Measurements from ENCODE around the gene DSC1.
"Not testable (repeated sequence)": the region's sequence is repeated elsewhere in the genome, so short reads cannot be mapped to it uniquely, and the experiment has no call there.

DNA sequence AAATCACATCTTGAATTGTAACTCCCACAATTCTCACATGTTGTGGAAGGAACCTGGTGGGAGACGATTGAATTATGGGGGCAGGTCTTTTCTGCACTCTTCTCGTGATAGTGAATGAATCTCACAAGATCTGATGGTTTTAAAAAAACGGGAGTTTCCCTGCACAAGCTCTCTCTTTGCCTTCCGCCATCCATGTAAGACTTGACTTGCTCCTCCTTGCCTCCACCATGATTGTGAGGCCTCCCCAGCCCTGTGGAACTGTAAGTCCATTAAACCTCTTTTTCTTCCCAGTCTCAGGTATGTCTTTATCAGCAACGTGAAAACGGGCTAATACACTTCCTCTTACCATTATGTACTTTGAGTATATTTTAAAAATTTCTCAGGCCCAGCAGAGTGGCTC, 14.7 kb upstream of the DSC1 start:
- TF ChIP-seq EGR1 (IDR thresholded peaks at IDR 0.05; ENCODE audit: low read depth); JUND (IDR thresholded peaks at IDR 0.05); ZFX (IDR thresholded peaks at IDR 0.05); POLR2AphosphoS5 (IDR thresholded peaks at IDR 0.05; ENCODE audit: low read depth, low read length); SP1 (IDR thresholded peaks at IDR 0.05; ENCODE audit: low read depth); POLR2A (IDR thresholded peaks at IDR 0.05; ENCODE audit: borderline replicate concordance, extremely low read depth, insufficient read depth, insufficient read length); SIN3A (IDR thresholded peaks at IDR 0.05; ENCODE audit: low read depth): not testable (repeated sequence)
- TF ChIP-seq, protein P1, sequence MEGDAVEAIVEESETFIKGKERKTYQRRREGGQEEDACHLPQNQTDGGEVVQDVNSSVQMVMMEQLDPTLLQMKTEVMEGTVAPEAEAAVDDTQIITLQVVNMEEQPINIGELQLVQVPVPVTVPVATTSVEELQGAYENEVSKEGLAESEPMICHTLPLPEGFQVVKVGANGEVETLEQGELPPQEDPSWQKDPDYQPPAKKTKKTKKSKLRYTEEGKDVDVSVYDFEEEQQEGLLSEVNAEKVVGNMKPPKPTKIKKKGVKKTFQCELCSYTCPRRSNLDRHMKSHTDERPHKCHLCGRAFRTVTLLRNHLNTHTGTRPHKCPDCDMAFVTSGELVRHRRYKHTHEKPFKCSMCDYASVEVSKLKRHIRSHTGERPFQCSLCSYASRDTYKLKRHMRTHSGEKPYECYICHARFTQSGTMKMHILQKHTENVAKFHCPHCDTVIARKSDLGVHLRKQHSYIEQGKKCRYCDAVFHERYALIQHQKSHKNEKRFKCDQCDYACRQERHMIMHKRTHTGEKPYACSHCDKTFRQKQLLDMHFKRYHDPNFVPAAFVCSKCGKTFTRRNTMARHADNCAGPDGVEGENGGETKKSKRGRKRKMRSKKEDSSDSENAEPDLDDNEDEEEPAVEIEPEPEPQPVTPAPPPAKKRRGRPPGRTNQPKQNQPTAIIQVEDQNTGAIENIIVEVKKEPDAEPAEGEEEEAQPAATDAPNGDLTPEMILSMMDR (IDR thresholded peaks at IDR 0.05 in 2 of 3, conservative IDR thresholded peaks at IDR 0.05 in 1 of 3; ENCODE audit: borderline replicate concordance in 1 of 3, insufficient read depth in 1 of 3, low read depth in 2 of 3, low read length in 2 of 3): not testable (repeated sequence)
- TF ChIP-seq, protein P2, sequence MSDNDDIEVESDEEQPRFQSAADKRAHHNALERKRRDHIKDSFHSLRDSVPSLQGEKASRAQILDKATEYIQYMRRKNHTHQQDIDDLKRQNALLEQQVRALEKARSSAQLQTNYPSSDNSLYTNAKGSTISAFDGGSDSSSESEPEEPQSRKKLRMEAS (IDR thresholded peaks at IDR 0.05): not testable (repeated sequence)

Data from HCT116 (cell line).